Renal cortex interstitium (tissue), 11 donors: ENCODE data around the gene BTBD6. TPM values are rescaled to one million over a fixed set of nuclear protein-coding genes. Genes with fewer than 3 reads are reported as not detected.
A peak's percentile ranks its signal among the peaks of the same experiment; 100 is the strongest.
"Not testable (repeated sequence)": the region's sequence is repeated elsewhere in the genome, so short reads cannot be mapped to it uniquely, and the experiment has no call there.

Experiments used
- DNase-seq, 11 donors: peaks; one replicate each; pipeline ENCODE4 v3.0.0-alpha.2; 2013; ENCODE audit warnings: low read depth in 9 of 11, low spot score in 4 of 11; ENCODE audit errors: extremely low read depth in 1 of 11
- polyA plus RNA-seq, 3 donors: library from polyadenylated mRNA; unstranded; fragments of 120-200 nt; gene quantifications; one replicate each; pipeline ENCODE4 v1.2.1, GENCODE V29; 2013; ENCODE audit not compliant: insufficient read length in 3 of 3

BTBD6 gene
- polyA plus RNA-seq, 3 donors = 34.5 to 38.4 (median 35.9) TPM

- DNase-seq = no peak
Measured at GRCh38 chr14:105280525-105280924, 32.2 kb downstream of the BTBD6 start.

- peak in 2 of 11 donors; percentile 46 to 72 for DNase-seq
Measured at GRCh38 chr14:105281371-105282097, 33.2 kb downstream of the BTBD6 start.

- DNase-seq = no peak
Measured at GRCh38 chr14:105282098-105282725, 33.9 kb downstream of the BTBD6 start.

GRCh38 chr14:105283028-105283427, 34.7 kb downstream of the BTBD6 start:
- DNase-seq = no peak

- DNase-seq = no peak
Measured at GRCh38 chr14:105283899-105284298, 35.6 kb downstream of the BTBD6 start.

- DNase-seq = no peak
Measured at GRCh38 chr14:105285174-105285573, 36.8 kb downstream of the BTBD6 start.

GRCh38 chr14:105286759-105287144, 38.4 kb downstream of the BTBD6 start:
- DNase-seq = no peak

- no peak for DNase-seq
Measured at GRCh38 chr14:105287249-105288102, 39.1 kb downstream of the BTBD6 start.

DNA sequence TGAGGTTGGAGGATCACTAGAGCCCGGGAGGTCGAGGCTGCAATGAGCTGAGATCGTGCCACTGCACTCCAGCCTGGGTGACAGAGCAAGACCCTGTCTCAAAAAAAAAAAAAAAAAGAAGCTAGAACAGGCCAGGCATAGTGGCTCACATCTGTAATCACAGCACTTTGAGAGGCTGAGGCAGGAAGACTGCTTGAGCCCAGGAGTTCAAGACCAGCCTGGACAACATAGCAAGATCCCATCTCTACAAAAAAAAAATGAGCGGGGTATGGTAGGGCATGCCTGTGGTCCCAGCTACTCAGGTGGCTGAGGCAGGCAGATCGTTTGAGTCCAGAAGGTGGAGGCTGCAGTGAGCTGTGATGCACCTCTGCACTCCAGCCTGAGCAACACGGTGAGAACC, 40.6 kb downstream of the BTBD6 start:
- DNase-seq = not testable (repeated sequence)

DNA sequence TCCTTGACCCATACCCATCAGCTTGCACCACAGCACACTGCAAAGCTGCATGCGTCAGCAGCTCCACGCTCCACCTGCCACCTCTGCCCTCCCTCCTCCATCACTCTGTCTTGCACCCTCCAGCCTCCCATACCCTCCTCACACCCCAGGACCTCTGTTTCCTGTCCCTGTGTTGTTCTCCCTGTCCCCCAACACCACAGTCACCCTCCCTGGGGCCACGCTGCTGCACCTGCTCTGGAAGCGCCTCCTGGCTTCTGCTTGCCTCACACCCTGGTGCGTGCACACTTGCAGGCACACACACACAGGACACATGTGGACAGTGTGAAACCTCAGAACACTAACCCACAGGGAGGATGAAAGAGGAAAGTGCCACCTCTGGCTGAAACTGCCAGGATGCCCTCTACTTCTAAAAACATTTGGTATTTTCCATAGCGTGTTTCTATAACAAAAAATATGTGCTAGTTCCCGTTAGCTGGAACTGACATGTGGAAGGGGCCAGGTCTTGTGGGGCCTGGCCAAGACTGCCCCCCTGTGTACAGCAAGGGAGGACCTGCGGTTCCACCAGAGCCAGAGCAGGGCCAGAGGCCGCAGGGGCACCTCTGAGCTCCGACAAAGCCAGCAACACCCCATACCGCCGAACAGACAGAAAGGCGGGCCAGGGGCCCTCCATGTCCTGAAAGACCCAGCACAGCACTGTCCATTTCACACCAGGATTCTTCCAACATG, 42.5 kb downstream of the BTBD6 start:
- DNase-seq = no peak

GRCh38 chr14:105292826-105293711, 44.7 kb downstream of the BTBD6 start:
- no peak for DNase-seq

GRCh38 chr14:105294142-105294597, 45.8 kb downstream of the BTBD6 start:
- peak in 1 of 11 donors; percentile 66 for DNase-seq

GRCh38 chr14:105297311-105297710, 49.0 kb downstream of the BTBD6 start:
- DNase-seq = not testable (repeated sequence)

DNA sequence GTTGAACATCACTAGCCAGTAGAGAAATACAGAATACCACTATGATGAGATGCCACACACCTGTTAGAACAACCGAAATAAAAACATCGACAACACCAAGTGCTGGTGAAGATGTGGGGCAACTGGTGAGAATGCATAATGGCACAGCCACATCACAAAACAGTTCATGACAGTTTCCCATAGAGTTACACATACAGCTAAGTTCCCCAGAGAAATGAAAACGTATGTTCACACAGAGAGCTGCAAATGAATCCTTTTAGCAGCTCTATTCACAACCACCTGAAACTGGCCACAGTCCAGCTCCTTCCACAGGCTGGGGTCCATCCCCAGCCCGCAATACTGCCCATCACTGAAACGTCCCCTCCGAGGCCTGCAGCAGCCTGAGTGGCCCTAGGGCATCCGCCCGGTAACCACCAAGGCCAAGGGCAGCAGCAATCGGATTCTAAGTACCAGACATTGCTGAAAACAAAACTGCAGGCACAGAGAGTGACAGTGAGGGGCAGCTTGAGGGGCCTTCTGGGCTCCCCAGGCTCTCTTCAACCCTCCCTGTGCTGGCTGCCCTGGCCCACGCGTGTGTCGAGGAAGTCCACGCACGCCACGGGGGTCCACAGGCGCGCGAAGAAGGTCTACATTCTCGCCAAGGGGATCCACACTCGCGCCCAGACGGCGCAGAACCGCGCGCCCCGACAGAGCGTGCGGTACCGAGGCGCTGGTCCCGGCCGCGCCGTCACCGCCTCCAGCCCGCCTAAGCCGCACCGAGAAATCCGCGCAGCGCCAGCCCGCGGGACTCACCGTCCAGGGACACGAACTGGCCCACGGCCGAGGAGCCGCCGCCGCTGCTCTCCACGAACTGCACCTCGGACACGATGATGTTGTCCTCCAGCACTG, 51.6 kb downstream of the BTBD6 start:
- no peak for DNase-seq
